SU-DHL-6 (cell line): ENCODE data around the gene TMPRSS2.

Experiments
- EZH2phosphoT487 ChIP-seq: fragments of 200-600 bp; sonication (generic), shearing (Covaris generic); conservative IDR thresholded peaks from 2 replicates; pipeline ENCODE4 v1.6.1; 2018; ENCODE audit warnings: mild to moderate bottlenecking, antibody characterized with exemption, low read length, moderate library complexity, mixed read lengths
- TF ChIP-seq, protein P1 (sequence below): fragments of 200-600 bp; sonication (generic); IDR thresholded peaks from one replicate; pipeline ENCODE4 v1.5.1; 2017; ENCODE audit warnings: antibody characterized with exemption, mild to moderate bottlenecking, low read length, moderate library complexity; ENCODE audit not compliant: insufficient read depth, poor library complexity, severe bottlenecking

DNA sequence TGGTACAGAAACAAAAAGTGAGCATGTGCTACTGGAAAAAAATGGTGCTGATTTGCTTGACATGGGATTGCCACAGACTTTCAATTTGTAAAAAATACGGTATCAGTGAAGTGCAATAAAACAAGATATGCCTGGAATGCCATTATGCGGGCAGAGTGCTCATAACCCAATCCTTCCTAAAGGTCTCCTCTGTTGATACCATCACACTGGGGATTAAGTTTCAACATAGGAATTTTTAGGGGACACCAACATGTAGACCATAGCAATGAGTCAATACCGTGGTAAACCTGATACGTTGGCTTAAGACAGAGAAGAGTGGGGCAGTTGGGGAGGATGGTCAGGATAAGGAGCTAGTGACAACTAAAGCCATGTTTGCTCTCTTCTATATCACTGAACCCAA is 61.4 kb downstream of the TMPRSS2 start:
- TF ChIP-seq, protein P1, sequence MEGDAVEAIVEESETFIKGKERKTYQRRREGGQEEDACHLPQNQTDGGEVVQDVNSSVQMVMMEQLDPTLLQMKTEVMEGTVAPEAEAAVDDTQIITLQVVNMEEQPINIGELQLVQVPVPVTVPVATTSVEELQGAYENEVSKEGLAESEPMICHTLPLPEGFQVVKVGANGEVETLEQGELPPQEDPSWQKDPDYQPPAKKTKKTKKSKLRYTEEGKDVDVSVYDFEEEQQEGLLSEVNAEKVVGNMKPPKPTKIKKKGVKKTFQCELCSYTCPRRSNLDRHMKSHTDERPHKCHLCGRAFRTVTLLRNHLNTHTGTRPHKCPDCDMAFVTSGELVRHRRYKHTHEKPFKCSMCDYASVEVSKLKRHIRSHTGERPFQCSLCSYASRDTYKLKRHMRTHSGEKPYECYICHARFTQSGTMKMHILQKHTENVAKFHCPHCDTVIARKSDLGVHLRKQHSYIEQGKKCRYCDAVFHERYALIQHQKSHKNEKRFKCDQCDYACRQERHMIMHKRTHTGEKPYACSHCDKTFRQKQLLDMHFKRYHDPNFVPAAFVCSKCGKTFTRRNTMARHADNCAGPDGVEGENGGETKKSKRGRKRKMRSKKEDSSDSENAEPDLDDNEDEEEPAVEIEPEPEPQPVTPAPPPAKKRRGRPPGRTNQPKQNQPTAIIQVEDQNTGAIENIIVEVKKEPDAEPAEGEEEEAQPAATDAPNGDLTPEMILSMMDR = no peak
- no peak for TF ChIP-seq EZH2phosphoT487
